ENCODE data around the gene ADGRG4. TPM values are rescaled to one million over a fixed set of nuclear protein-coding genes. Genes with fewer than 3 reads are reported as not detected.

Gene ADGRG4
- total RNA-seq, 2 experiments from 2014 or later = not detected

DNA sequence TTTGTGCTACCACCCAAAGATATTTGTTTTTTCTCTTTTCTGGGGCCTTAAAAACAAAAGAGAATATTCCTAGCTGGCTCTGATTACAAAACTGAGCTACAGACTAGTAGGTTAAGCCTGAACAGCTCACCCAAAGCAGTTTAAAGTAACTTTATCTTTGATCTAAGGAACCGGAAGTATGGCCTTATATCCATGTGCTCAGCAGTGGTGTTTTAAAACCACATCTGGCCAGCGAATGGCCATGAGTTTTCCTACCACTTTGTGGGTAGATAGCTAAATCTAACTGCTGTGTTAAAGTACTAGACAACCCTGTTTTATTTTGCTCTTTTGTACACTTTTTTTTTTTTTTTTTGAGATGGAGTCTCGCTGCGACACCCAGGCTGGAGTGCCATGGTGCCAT is 24.6 kb downstream of the ADGRG4 start:
- no peaks in the 10 kb centered on the region for H3K4me1 Mint-ChIP-seq (ENCODE audit: low read depth)
- H3K27me3 Mint-ChIP-seq = no peaks in the 10 kb centered on the region
- ChIA-PET POLR2A (no interaction called here), CTCF (no interaction called here)
- intact Hi-C loops (cut with DNase I, micrococcal nuclease) = no loop called here
- no peak overlapping the region for H3K27ac Mint-ChIP-seq
- Histone ChIP-seq H3K27ac (ENCODE audit: low read depth in 1 of 2, low read length in 2 of 2) (no peak overlapping the region), H3K27me3 (ENCODE audit: control insufficient read depth in 1 of 2, insufficient read depth in 2 of 2, low read length in 2 of 2) (no peaks in the 10 kb centered on the region), H3K4me3 (ENCODE audit: low read length) (no peak overlapping the region), H3K36me3 (ENCODE audit: insufficient read depth, low read length) (no peaks in the 10 kb centered on the region), H3K9me3 (ENCODE audit: control insufficient read depth in 1 of 2, insufficient read depth in 1 of 2, low read length in 2 of 2) (no peaks in the 10 kb centered on the region), H3K4me1 (ENCODE audit: insufficient read depth, low read length) (no peaks in the 10 kb centered on the region)
- DNase-seq (no peak), ATAC-seq (ENCODE audit: poor library complexity) (no peak)
- TF ChIP-seq, protein P1, sequence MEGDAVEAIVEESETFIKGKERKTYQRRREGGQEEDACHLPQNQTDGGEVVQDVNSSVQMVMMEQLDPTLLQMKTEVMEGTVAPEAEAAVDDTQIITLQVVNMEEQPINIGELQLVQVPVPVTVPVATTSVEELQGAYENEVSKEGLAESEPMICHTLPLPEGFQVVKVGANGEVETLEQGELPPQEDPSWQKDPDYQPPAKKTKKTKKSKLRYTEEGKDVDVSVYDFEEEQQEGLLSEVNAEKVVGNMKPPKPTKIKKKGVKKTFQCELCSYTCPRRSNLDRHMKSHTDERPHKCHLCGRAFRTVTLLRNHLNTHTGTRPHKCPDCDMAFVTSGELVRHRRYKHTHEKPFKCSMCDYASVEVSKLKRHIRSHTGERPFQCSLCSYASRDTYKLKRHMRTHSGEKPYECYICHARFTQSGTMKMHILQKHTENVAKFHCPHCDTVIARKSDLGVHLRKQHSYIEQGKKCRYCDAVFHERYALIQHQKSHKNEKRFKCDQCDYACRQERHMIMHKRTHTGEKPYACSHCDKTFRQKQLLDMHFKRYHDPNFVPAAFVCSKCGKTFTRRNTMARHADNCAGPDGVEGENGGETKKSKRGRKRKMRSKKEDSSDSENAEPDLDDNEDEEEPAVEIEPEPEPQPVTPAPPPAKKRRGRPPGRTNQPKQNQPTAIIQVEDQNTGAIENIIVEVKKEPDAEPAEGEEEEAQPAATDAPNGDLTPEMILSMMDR (IDR thresholded peaks at IDR 0.05) = no peak
- no peak overlapping the region for H3K4me3 Mint-ChIP-seq
- no peaks in the 10 kb centered on the region for H3K36me3 Mint-ChIP-seq (ENCODE audit: low read depth)
- no peaks in the 10 kb centered on the region for H3K9me3 Mint-ChIP-seq

DNA sequence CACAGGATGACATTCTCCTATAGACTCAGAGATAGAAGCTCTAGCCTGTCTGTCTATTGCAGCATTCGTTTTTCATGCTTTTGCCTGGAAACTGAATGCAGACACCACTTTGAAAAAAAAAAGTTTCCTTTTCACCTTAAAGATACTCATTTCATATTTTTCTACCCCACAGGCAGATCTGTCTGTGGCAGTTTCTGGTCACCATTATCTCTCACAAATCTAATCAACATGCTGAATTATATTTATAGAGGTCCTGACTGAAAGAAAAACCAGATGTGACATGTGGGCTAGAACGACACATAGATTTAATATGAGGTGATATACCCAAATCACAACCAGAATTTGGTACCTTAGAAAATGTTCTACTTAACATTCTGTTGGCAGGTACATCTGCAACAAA is 28.2 kb downstream of the ADGRG4 start:
- ChIA-PET POLR2A (no interaction called here), CTCF (no interaction called here)
- Histone ChIP-seq H3K4me3 (ENCODE audit: low read length) (no peak overlapping the region), H3K4me1 (ENCODE audit: insufficient read depth, low read length) (no peaks in the 10 kb centered on the region), H3K9me3 (ENCODE audit: control insufficient read depth in 1 of 2, insufficient read depth in 1 of 2, low read length in 2 of 2) (no peaks in the 10 kb centered on the region), H3K27me3 (ENCODE audit: control insufficient read depth in 1 of 2, insufficient read depth in 2 of 2, low read length in 2 of 2) (no peaks in the 10 kb centered on the region), H3K27ac (ENCODE audit: low read depth in 1 of 2, low read length in 2 of 2) (no peak overlapping the region), H3K36me3 (ENCODE audit: insufficient read depth, low read length) (no peaks in the 10 kb centered on the region)
- ATAC-seq (ENCODE audit: poor library complexity) (no peak), DNase-seq (no peak)
- intact Hi-C loops (cut with DNase I, micrococcal nuclease) = no loop called here
- Mint-ChIP-seq H3K9me3 (no peaks in the 10 kb centered on the region), H3K27me3 (no peaks in the 10 kb centered on the region), H3K4me3 (no peak overlapping the region), H3K27ac (no peak overlapping the region), H3K36me3 (ENCODE audit: low read depth) (no peaks in the 10 kb centered on the region), H3K4me1 (ENCODE audit: low read depth) (no peaks in the 10 kb centered on the region)
- TF ChIP-seq, protein P1 (IDR thresholded peaks at IDR 0.05) = no peak

DNA sequence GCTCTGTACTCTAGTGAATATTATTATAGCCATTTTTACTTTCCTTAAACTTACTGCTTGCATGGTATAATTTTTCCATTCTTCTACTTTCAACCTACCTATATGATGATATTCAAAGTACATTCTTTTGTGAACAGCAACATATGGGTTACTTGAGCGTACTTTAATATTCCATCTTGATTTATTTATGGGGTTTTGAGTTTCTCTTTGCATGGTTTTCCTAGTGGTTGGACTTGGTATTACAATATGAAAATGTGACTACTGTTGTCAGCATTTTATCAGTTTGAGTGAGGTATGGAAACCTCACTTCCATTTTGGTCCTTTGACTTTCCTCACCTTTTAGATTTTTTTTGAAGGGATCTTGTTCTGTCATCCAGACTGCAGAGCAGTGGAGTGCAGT is 35.9 kb downstream of the ADGRG4 start:
- no peak overlapping the region for H3K27ac Mint-ChIP-seq
- H3K4me1 Mint-ChIP-seq (ENCODE audit: low read depth) = no peaks in the 10 kb centered on the region
- POLR2A ChIA-PET = interaction anchor here (0.7 kb wide), 1 partner anchor 232 kb away, joined by 3 read pairs; no protein-coding TSS in a partner anchor
- Histone ChIP-seq H3K4me3 (ENCODE audit: low read length) (no peak overlapping the region), H3K4me1 (ENCODE audit: insufficient read depth, low read length) (no peaks in the 10 kb centered on the region), H3K36me3 (ENCODE audit: insufficient read depth, low read length) (no peaks in the 10 kb centered on the region), H3K9me3 (ENCODE audit: control insufficient read depth in 1 of 2, insufficient read depth in 1 of 2, low read length in 2 of 2) (no peaks in the 10 kb centered on the region), H3K27me3 (ENCODE audit: control insufficient read depth in 1 of 2, insufficient read depth in 2 of 2, low read length in 2 of 2) (no peaks in the 10 kb centered on the region), H3K27ac (ENCODE audit: low read depth in 1 of 2, low read length in 2 of 2) (no peak overlapping the region)
- TF ChIP-seq, protein P1 (IDR thresholded peaks at IDR 0.05) = no peak
- no peaks in the 10 kb centered on the region for H3K27me3 Mint-ChIP-seq
- no peaks in the 10 kb centered on the region for H3K36me3 Mint-ChIP-seq (ENCODE audit: low read depth)
- H3K4me3 Mint-ChIP-seq = no peak overlapping the region
- DNase-seq = peak in 2 of 14 experiments; percentile 1 to 2
- intact Hi-C loops (cut with DNase I, micrococcal nuclease) = no loop called here
- peaks cover 3% of the 10 kb centered on the region for H3K9me3 Mint-ChIP-seq
- CTCF ChIA-PET = no interaction called here
- no peak for ATAC-seq (ENCODE audit: poor library complexity)

Measured in CD4-positive, alpha-beta T cell (primary cell).